Neuronal stem cell (in vitro differentiated cells): ENCODE results near the gene PIEZO2.
A peak's percentile ranks its signal among the peaks of the same experiment; 100 is the strongest.

Experiments used
- DNase-seq: peaks from one replicate; pipeline ENCODE4 v3.0.0-alpha.2; 2013; ENCODE audit warnings: low spot score
- H2AFZ ChIP-seq: one replicate; pipeline ENCODE4 v1.6.1; 2013; ENCODE audit warnings: mild to moderate bottlenecking, low read length, inconsistent platforms
- H2AK5ac ChIP-seq: 2 replicates; pipeline ENCODE4 v1.6.1; 2013; ENCODE audit warnings: low read depth, mild to moderate bottlenecking, inconsistent platforms, low read length, moderate library complexity, mixed read lengths
- H2BK120ac ChIP-seq: 2 replicates; pipeline ENCODE4 v1.6.1; 2013; ENCODE audit warnings: low read depth, mild to moderate bottlenecking, inconsistent platforms, low read length, moderate library complexity, mixed read lengths
- H2BK12ac ChIP-seq: one replicate; pipeline ENCODE4 v1.6.1; 2013; ENCODE audit warnings: low read length, inconsistent platforms
- H2BK15ac ChIP-seq: 2 replicates; pipeline ENCODE4 v1.6.1; 2013; ENCODE audit warnings: mild to moderate bottlenecking, low read length, inconsistent platforms, mixed read lengths
- H2BK5ac ChIP-seq: one replicate; pipeline ENCODE4 v1.6.1; 2013; ENCODE audit warnings: inconsistent platforms, mild to moderate bottlenecking, low read length, moderate library complexity
- H3K14ac ChIP-seq: one replicate; pipeline ENCODE4 v1.6.1; 2013; ENCODE audit warnings: low read length, inconsistent platforms
- H3K18ac ChIP-seq: 2 replicates; pipeline ENCODE4 v1.6.1; 2013; ENCODE audit warnings: low read length, inconsistent platforms
- H3K23ac ChIP-seq: 2 replicates; pipeline ENCODE4 v1.6.1; 2013; ENCODE audit warnings: low read depth, mild to moderate bottlenecking, mixed read lengths, low read length, inconsistent platforms; ENCODE audit not compliant: poor library complexity
- H3K27ac ChIP-seq: replicated peaks from 3 replicates; pipeline ENCODE4 v1.5.1; 2013; ENCODE audit warnings: low read length, inconsistent platforms
- H3K27me3 ChIP-seq, 3 experiments: 2 replicates each; pipeline ENCODE4 v1.6.1; 2013; ENCODE audit warnings: low read length in 3 of 3, mild to moderate bottlenecking in 2 of 3, inconsistent platforms in 1 of 3, low read depth in 1 of 3, mixed read lengths in 1 of 3, moderate library complexity in 1 of 3; ENCODE audit not compliant: control insufficient read depth in 3 of 3, insufficient read depth in 3 of 3
- H3K36me3 ChIP-seq, 2 donors: replicated peaks in 1 of 2; 2 replicates each; pipeline ENCODE4 v1.6.1; 2013; ENCODE audit warnings: low read length in 2 of 2; ENCODE audit not compliant: control insufficient read depth in 2 of 2, insufficient read depth in 2 of 2
- H3K4ac ChIP-seq: 2 replicates; pipeline ENCODE4 v1.6.1; 2013; ENCODE audit warnings: inconsistent platforms, mild to moderate bottlenecking, low read length, moderate library complexity
- H3K4me1 ChIP-seq, 2 donors: 1 replicate in 1 of 2; 2 replicates in 1 of 2; pipeline ENCODE4 v1.6.1; 2013; ENCODE audit warnings: low read length in 2 of 2, low read depth in 1 of 2; ENCODE audit not compliant: control insufficient read depth in 2 of 2, insufficient read depth in 1 of 2
- H3K4me2 ChIP-seq: one replicate; pipeline ENCODE4 v1.6.1; 2013; ENCODE audit warnings: mild to moderate bottlenecking, low read length, inconsistent platforms; ENCODE audit not compliant: insufficient read depth, poor library complexity, severe bottlenecking
- H3K4me3 ChIP-seq, 2 donors: 2 replicates each; pipeline ENCODE4 v1.5.1; 2013; ENCODE audit warnings: low read length in 2 of 2, mild to moderate bottlenecking in 2 of 2, inconsistent platforms in 1 of 2, moderate library complexity in 1 of 2
- H3K79me1 ChIP-seq: one replicate; pipeline ENCODE4 v1.6.1; 2013; ENCODE audit warnings: low read depth, mild to moderate bottlenecking, inconsistent platforms, low read length, moderate library complexity
- H3K9ac ChIP-seq: one replicate; pipeline ENCODE4 v1.6.1; 2013; ENCODE audit warnings: mild to moderate bottlenecking, low read depth, low read length, inconsistent platforms; ENCODE audit not compliant: poor library complexity
- H3K9me3 ChIP-seq, 2 donors: replicated peaks in 1 of 2; 2 replicates each; pipeline versions ENCODE3 to v1.6.1; 2013; ENCODE audit warnings: low read length in 2 of 2, mild to moderate bottlenecking in 2 of 2, inconsistent platforms in 1 of 2, low read depth in 1 of 2, mixed read lengths in 1 of 2, moderate library complexity in 1 of 2; ENCODE audit not compliant: control insufficient read depth in 2 of 2, insufficient read depth in 1 of 2
- H4K8ac ChIP-seq: one replicate; pipeline ENCODE4 v1.6.1; 2013; ENCODE audit warnings: low read depth, mild to moderate bottlenecking, inconsistent platforms, low read length, moderate library complexity
- H4K91ac ChIP-seq: one replicate; pipeline ENCODE4 v1.6.1; 2013; ENCODE audit warnings: low read length, low read depth, mild to moderate bottlenecking, inconsistent platforms; ENCODE audit not compliant: poor library complexity
- WGBS, 2 donors: extraction: QIAGEN DNeasy Blood & Tissue Kit; methylation state at CpG; one replicate each; pipeline ENCODE4 v1.1.7; 2013; ENCODE audit warnings: missing lambda C conversion rate in 2 of 2, mixed read lengths in 1 of 2; ENCODE audit not compliant: insufficient read length in 2 of 2, insufficient replicate concordance in 1 of 2; ENCODE audit errors: extremely low coverage in 2 of 2; 5-methylcytosine and 5-hydroxymethylcytosine counted together

PIEZO2 gene

GRCh38 chr18:11108947-11109346 lies 40.4 kb downstream of the PIEZO2 start:
- H3K36me3 ChIP-seq = no peaks in the 10 kb centered on the region
- H2BK120ac ChIP-seq = no peak overlapping the region
- no peak overlapping the region for H3K9ac ChIP-seq
- no peak overlapping the region for H2BK12ac ChIP-seq
- no peaks in the 10 kb centered on the region for H3K79me1 ChIP-seq
- no peak overlapping the region for H3K14ac ChIP-seq
- H3K27ac ChIP-seq = no peak overlapping the region
- H2AFZ ChIP-seq = no peak overlapping the region
- no peak for DNase-seq
- H3K23ac ChIP-seq = no peak overlapping the region
- no peak overlapping the region for H4K91ac ChIP-seq
- no peaks in the 10 kb centered on the region for H3K9me3 ChIP-seq
- no peak overlapping the region for H4K8ac ChIP-seq
- no peak overlapping the region for H3K4me2 ChIP-seq
- H2BK15ac ChIP-seq = no peak overlapping the region
- no CpG with 5 or more reads among the region's 3 CpGs for WGBS, 2 donors
- H3K27me3 ChIP-seq = no peaks in the 10 kb centered on the region
- no peak overlapping the region for H3K4ac ChIP-seq
- no peak overlapping the region for H3K18ac ChIP-seq
- H3K4me3 ChIP-seq = no peak overlapping the region
- no peak overlapping the region for H2BK5ac ChIP-seq
- peaks cover 0 to 1% of the 10 kb centered on the region in 2 donors for H3K4me1 ChIP-seq
- no peak overlapping the region for H2AK5ac ChIP-seq

- H3K18ac ChIP-seq = no peak overlapping the region
- no peak overlapping the region for H3K27ac ChIP-seq
- no peak overlapping the region for H2BK5ac ChIP-seq
- WGBS, 2 donors = no CpG with 5 or more reads among the region's 6 CpGs
- no peak overlapping the region for H2AK5ac ChIP-seq
- H2BK15ac ChIP-seq = no peak overlapping the region
- no peak overlapping the region for H3K4ac ChIP-seq
- H4K91ac ChIP-seq = no peak overlapping the region
- H2BK120ac ChIP-seq = no peak overlapping the region
- no peak overlapping the region for H3K9ac ChIP-seq
- no peaks in the 10 kb centered on the region for H3K79me1 ChIP-seq
- H2BK12ac ChIP-seq = no peak overlapping the region
- no peak for DNase-seq
- H3K36me3 ChIP-seq = no peaks in the 10 kb centered on the region
- no peak overlapping the region for H3K4me2 ChIP-seq
- H3K4me1 ChIP-seq = peaks cover 0 to 1% of the 10 kb centered on the region in 2 donors
- H3K9me3 ChIP-seq = no peaks in the 10 kb centered on the region
- no peak overlapping the region for H4K8ac ChIP-seq
- H3K23ac ChIP-seq = no peak overlapping the region
- H3K27me3 ChIP-seq = no peaks in the 10 kb centered on the region
- no peak overlapping the region for H2AFZ ChIP-seq
- H3K4me3 ChIP-seq = no peak overlapping the region
- H3K14ac ChIP-seq = no peak overlapping the region
Observed at GRCh38 chr18:11106894-11107293, 42.5 kb downstream of the PIEZO2 start.

DNA sequence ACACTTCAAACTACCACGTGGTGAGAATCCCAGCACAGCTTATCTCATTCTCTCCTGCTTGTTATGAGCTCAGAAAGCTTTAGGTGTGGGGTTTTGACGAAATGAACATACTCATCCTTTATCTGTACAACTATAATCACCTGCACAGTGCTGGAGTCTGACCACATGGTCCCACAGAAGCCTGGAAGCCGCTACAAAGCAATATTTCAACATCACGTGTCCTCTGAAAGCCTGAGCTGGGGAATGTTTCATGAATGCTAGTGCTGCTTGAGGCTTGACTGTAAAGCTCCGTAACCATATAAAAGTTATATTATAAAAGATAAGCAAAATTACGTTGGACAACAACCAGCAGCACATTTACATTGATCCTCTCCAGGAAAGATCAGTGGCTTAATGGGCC lies 43.9 kb downstream of the PIEZO2 start:
- H3K23ac ChIP-seq = no peak overlapping the region
- peaks cover 0 to 1% of the 10 kb centered on the region in 2 donors for H3K4me1 ChIP-seq
- H3K79me1 ChIP-seq = no peaks in the 10 kb centered on the region
- no peak overlapping the region for H3K9ac ChIP-seq
- no peak overlapping the region for H2BK5ac ChIP-seq
- H2AFZ ChIP-seq = no peak overlapping the region
- H2BK12ac ChIP-seq = no peak overlapping the region
- no peaks in the 10 kb centered on the region for H3K27me3 ChIP-seq
- no peak overlapping the region for H4K8ac ChIP-seq
- H3K18ac ChIP-seq = no peak overlapping the region
- H4K91ac ChIP-seq = no peak overlapping the region
- H2BK15ac ChIP-seq = no peak overlapping the region
- no peak overlapping the region for H2BK120ac ChIP-seq
- no peaks in the 10 kb centered on the region for H3K9me3 ChIP-seq
- no CpG with 5 or more reads among the region's 6 CpGs for WGBS, 2 donors
- no peaks in the 10 kb centered on the region for H3K36me3 ChIP-seq
- no peak for DNase-seq
- H3K27ac ChIP-seq = no peak overlapping the region
- H3K4me3 ChIP-seq = no peak overlapping the region
- no peak overlapping the region for H3K14ac ChIP-seq
- H3K4me2 ChIP-seq = no peak overlapping the region
- H2AK5ac ChIP-seq = no peak overlapping the region
- no peak overlapping the region for H3K4ac ChIP-seq

GRCh38 chr18:11104307-11104706 lies 45.1 kb downstream of the PIEZO2 start:
- Histone ChIP-seq H4K8ac (no peak overlapping the region), H2AK5ac (no peak overlapping the region), H2BK15ac (no peak overlapping the region), H2BK5ac (no peak overlapping the region), H3K27me3 (no peaks in the 10 kb centered on the region), H3K4me3 (no peak overlapping the region), H3K4ac (no peak overlapping the region), H3K18ac (peak overlapping the region; percentile 28), H2BK12ac (no peak overlapping the region), H3K4me1 (peaks cover 0 to 1% of the 10 kb centered on the region in 2 donors), H3K23ac (no peak overlapping the region), H3K4me2 (no peak overlapping the region), H3K27ac (no peak overlapping the region), H3K9ac (no peak overlapping the region), H2AFZ (no peak overlapping the region), H3K9me3 (no peaks in the 10 kb centered on the region), H4K91ac (no peak overlapping the region), H3K36me3 (no peaks in the 10 kb centered on the region), H2BK120ac (no peak overlapping the region), H3K79me1 (no peaks in the 10 kb centered on the region), H3K14ac (no peak overlapping the region)
- DNase-seq = no peak
- WGBS, 2 donors = no CpG with 5 or more reads among the region's 5 CpGs
